HG03457 (cell line): ENCODE data around the gene HOXD9.

Source experiments
- ATAC-seq: cut with Tn5 transposase; IDR thresholded peaks from one replicate; pipeline ENCODE4 v1.9.1; 2021; ENCODE audit warnings: moderate number of reproducible peaks; ENCODE audit not compliant: unreplicated experiment

HOXD9 gene

DNA sequence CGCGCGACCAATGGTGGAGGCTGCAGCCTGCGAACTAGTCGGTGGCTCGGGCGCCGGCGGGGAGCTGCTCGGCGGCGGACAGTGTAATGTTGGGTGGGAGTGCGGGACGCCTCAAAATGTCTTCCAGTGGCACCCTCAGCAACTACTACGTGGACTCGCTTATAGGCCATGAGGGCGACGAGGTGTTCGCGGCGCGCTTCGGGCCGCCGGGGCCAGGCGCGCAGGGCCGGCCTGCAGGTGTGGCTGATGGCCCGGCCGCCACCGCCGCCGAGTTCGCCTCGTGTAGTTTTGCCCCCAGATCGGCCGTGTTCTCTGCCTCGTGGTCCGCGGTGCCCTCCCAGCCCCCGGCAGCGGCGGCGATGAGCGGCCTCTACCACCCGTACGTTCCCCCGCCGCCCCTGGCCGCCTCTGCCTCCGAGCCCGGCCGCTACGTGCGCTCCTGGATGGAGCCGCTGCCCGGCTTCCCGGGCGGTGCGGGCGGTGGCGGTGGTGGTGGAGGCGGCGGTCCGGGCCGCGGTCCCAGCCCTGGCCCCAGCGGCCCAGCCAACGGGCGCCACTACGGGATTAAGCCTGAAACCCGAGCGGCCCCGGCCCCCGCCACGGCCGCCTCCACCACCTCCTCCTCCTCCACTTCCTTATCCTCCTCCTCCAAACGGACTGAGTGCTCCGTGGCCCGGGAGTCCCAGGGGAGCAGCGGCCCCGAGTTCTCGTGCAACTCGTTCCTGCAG is at the start of gene HOXD9:
Gene HOXD9 (plus strand): TSS at position 37 of the 728 bp plus-strand sequence. CDS start 50 bp downstream, at position 87.
- ATAC-seq: no peak

DNA sequence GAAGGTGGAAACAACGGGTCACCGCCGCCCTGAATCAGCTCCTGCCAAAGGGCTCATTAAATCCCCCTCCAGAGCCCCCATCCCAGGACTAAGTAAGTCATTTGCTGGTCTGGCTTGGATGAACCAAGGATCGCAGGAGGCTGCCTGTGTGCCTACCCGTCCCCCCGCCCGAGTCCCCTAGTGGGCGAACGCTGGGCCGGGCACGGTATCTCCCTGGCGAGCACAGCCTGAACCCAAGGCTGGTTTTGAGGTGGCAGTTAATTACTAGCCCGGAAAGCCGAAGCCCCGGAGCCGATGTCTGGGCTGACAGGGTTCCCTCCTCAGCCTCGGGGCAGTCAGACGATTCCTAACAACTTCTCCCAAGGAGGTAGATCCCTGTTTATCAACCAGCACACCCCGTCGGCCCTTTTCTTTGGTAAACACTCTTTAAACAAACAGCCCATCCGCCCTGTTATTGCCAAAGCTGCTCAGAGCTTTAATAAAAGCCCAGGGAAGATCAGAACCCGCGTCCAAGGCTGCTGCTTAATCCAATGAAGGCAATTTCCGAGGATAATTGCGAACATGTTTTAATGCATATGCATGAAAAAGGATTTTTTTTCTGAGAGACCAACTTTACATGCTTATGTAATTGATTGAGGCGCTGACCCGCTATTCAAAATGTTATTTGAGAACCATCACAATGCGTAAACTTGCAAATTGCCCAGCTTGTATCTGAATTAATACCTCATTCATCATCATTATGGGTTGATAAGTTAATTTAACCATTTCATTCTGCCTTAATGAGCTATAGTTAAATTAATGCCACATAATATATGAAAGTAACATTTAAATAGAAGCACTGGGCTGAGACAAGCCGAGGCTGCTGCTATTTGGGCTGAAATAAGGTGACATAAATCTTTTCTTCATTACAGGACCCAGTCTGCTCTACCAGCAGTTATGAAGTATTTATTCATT is 49.3 kb upstream of the HOXD9 start:
- no peak for ATAC-seq

DNA sequence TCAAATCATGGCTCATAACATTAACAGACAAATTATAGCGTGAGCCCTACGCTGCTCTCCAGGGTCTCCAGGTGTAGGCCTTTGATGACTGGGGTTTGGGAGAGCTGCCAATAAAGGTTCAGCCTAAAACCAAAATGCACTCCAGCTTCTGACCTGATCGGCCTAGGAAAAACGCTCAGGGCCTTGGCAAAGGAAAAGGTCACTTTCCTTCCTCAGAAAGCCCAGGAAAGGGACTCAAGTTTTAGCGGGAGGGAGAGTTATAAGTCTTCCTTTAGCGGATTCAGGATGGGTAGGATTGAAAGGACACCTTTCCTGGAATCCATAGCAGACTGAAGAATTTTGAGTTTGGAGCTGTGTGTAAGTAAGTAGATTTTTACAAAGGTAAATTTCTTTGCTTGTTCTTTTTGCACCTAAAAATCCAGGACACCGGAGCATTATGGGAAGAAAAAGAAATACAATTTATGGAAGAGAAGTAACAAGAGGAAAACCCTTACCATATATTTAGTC is 47.5 kb upstream of the HOXD9 start:
- ATAC-seq: no peak

DNA sequence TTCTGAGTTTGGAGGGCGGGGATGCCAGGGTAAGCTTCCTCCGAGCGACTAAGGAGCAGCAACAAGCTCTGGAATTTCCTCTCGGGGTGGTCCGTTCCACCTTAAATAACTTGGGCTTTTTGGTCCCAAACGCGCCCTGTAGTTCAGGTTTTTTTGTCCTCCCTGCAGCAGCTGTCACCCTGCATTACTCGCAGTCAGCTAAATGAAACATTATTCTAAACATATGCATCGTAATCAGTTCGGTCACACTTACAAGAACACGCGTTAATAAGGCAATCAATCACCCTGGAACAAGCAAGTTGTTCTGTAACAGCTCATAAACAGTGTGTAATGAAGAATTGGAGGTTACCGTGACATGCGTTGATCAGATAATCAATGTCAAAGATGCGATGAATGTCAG is 47.0 kb upstream of the HOXD9 start:
- ATAC-seq: no peak

DNA sequence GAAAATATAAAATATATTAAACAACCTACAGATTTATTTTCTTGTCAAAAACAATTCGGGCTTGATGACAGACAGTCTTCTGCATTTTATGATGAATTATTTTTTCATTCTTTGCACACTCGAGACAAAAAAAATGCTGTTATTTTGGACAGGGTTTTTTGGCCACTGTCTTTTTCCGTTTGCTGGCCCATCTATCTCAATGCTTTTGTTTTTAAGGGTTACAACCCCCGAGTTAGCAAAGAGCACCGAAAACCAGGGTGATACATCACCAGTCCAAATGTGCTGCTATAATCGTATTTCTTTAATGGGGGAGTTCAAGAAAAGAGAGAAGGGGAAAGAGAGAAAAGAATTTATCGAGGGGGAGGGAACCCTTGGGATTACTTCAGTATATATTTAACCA is 46.5 kb upstream of the HOXD9 start:
- no peak for ATAC-seq

DNA sequence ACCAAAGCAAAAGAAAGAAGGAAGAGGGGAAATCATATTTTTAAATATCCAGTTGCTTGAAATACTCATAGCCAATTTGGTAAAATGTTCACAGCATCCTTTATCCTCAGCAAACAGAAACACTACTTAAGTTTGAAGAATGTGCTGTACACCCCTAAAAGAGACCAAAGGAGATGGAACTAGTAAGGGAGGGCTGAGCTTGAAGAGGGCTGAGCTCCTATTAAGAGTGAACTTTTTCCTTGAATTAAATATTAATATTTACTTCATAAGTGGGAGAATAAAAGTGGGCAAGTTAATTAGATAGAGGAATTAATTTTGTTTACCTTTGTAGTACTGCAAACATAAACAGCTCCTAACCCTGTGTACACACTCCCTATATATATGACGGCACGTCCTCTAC is 45.7 kb upstream of the HOXD9 start:
- ATAC-seq: no peak

DNA sequence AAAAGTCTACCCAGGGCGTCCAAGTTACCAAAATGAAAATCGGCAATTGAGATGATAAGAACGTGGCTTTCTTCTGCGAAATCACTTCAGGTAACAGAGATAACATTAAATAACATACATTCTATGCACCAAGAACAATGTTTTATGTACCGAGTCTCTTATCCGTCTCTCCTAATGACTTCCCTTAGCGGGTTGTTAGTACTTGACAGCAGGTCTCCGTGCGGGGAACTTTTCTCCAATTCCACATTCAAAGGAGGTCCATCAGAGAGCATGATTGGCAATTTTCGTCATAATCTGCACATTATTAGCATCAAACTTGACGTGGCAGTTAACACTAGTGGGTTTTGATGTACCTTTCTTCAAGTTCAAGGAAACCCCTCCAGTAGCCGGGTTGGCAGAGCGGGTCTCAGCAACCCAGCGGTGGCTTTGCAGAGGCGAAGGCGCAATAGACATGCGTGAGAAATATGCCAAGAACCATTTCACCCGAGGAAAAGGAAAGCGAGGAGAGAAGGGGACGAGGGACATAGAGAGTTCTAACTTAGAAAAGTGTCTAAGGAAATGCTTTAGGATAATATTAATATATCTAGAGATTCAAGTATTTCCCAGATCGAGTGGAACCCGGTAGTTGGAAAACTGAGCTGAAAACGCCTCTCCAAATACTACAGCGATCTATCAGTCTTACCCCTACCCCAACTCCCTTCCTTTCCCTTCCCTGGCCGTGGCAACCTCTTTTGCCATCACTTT is 43.8 kb upstream of the HOXD9 start:
- ATAC-seq: no peak

DNA sequence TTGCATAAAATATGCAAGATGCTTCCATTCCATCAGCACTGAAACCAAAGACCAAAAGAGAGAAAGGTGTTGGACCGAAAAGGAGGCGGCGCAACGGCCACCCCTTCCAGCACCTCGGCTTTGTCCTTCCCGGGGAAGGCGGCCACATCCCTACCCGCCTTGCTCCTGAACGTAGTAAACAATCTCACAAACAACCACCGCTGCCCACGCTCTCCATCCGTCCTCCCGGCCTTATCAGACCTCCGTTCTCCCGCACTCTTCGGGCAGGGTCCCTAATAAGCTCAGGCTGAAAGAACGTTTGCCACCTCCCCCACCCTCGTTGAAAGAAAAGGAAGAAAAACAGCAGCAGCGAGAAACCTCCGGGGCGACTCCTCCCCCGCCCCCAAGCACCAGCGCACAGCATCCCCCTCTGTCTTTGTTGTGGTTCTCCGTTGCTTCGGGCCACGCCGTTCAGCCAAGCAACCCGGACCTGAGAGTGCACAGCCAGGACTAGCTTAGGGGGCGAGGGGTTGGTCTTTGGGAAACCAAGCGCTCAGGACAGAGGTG is 43.2 kb upstream of the HOXD9 start:
- no peak for ATAC-seq

DNA sequence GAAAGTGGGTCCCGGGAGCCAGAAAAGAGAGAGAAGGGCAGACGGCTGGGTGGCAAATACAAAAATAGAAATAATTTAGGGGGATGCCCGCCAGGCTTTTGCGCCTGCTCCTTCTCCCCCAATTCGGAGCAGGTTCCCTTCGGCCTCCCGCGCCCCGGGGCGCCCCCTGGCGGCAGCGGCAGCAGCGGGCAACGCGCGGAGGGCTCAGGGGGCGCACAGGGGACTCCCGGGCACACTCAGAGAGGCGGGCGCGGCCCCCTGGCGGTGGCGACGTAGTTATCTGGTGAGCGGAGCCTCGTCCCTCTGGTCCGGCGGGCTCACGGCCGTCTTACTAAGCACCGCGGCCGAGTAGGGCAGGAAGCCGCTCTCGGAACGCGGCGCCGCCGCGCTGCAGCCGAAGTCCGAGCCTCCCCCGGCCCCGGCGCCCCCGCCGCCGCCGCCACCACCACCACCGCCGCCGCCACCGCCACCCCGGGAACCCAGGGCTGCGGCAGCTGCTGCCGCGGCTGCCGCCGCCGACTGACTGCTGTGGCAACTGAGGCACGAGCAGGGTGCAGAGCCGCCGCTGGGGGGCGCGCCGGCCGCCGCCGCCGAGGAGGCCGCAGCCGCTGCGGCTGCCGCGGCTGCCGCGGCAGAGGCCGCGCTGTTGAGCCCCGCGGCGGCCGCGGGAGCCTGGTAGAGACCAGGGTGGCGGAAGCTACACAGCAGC is 42.5 kb upstream of the HOXD9 start:
- no peak for ATAC-seq

DNA sequence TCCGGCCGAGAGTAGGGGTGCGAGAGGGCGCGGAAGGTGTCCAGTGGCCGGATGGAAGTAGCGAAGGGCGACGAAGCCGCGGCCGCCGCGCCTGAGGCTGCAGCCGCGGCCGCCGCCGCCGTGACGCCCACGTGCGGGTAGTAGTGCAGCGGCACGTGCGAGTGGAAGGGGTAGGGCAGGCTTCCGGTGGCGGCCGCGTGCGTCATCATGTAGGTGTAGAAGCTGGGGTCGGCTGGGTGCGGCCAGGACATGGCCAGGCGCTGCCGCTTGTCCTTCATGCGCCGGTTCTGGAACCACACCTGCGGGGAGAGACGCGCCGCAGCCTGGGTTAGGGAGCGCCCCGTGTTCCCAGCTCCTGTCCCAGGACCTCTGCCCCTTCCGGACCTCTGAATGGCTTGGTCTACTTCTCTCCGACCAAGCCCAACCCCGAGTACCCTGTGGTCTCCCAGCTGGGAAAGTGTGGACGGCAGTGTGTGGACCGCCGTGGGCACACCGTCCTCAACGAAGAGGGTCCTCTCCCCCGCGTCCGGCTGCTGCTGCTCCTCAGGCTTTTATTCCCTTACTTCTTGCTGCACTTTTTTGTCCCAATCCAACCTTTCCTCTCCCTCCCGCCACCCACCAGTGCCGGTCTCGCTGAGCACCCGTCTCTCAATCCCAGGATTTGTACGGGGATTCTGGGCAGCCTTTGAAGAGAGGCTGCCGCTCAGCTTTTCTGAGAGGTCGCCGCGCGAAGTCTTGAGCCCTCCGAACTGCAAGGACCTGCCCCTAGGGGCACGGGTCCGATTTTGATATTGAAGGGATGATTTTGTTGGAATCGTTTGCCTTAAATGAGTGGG is 41.8 kb upstream of the HOXD9 start:
- no peak for ATAC-seq

DNA sequence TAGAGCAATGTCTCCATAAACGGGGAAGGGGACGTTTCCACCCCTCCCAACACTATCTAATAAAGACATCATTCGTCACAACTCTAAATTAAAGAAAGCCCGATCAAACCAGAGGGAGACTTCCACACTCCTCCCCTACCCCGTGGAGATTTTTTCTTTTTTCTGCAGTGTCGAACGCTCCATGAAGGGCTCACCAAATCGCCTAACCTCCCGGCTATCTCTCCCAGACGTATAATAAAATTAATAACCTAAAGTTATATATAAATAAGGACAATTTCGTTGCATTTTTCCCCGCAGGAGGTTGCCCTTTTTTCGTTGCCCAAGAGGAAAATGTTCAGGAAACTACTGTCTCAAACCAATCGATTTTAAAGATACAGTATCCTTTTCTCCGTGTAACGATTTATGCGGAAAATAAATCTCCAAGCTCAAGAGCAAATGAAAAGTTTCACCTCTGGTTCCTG is 41.1 kb upstream of the HOXD9 start:
- ATAC-seq: no peak

DNA sequence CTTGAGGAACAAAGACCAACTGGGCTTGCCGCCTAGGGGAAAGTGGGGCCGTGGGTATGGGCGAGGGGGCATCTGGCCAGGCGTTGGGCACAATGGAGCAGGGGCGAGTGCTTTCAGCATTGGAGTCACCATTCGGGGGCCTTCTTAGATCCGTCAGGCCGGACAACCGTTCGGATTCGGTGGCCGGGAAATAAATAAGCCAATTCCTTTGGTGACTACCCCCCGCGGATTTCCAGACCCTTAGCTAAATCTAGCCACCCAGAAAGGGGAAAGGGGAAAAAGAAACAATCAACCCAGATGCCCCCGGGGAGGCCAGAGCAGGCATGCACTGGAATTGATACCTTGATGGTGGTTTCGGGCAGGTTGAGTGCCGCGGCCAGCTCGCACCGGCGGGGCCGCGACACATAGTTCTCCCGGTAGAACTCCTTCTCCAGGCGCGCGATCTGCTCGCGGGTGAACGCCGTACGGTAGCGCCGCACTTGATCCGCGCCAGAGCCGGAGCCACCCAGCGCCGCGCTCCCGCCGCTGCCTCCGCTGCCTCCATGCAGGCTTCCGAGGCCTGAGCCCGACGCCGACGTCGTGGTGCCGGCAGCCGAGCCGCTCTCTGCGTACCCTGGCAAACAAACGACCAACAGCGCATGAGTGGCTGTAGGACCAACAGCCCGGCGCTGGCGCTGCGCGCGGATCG is 40.5 kb upstream of the HOXD9 start:
- no peak for ATAC-seq

DNA sequence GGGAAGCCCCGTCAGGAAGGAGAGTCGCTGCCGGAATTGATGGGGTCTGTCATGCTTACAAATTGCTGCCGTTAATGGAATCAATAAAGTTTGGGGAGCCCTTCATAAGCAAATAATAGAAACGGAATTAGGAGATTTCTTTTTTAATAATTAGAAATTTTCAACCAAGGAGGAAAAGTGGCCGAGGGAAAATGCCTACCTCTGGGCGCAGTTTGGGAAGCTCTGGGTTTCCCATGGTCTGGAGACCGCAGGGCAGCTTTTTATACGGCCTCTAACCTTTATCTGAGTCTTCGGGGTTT is 40.0 kb upstream of the HOXD9 start:
- no peak for ATAC-seq

DNA sequence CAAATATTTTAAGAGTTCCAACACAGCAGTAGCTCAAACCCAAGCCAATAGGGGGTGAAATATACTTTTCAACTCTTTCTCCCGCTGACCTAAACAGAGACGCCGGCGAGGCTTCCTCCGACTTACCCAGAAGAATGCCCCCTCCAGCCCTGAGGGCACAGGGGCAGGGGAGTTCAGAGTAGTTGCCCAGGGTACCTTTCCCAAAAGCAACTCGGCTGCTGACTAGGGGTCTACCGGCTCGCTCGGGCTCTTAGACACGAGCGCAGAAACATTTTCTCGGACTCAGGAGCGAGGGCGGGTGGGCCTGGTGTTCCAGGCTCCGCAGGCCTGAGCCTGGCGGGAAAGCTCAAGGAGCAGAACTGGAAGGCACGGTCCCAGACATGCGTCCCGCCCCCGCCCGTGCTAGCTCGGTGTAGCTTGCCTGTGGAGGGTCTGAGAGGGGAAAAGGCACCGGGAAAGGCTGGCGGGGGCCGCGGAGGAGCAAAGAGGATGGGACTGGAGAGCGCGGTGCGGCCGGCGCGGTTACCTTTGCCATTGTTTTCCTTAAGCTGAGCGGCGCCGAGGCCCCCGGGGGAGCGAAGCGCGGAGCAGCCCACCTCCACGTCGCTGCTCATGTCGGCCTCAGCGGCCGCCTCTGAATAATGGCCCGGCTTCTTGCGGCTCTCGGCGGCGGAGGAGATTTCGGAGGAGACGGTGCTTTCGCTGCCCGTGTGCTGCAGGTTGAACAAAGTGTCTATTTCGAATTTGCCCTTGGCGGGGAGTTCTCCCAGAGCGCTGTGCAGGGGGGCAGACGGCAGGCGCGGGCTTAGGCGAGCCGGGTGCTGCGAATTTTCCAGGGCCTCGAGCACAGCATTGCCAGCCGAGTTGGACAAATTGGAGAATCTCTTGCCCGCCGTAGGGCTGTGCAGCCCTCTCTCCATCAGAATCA is 39.4 kb upstream of the HOXD9 start:
- no peak for ATAC-seq

DNA sequence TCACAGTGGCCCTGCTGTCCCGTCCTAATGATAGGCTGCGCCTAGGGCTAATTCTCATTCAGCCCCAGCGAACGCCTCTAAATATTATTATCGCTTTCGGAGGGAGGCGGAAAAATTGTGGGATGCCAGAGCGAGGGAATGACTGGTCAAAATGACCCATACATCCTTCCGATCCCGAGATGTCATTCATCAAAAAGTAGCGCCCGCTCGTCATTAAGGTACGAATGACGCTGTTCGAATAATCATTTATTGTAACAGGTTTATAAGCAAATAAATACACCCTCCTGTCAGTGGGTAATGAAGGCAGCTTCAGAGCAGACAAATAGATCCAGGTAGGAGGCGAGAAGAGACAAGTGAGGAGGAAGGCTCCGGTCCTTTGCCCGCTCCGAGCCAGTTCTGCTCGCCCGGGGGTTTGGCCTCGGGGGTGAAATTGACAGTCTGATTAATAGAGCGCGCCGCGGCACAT is 38.7 kb upstream of the HOXD9 start, which contains the start of gene EVX2:
Gene EVX2 (minus strand): TSS at position 167 of the 466 bp plus-strand sequence. CDS start 186 bp downstream, outside the sequence.
- ATAC-seq: no peak

DNA sequence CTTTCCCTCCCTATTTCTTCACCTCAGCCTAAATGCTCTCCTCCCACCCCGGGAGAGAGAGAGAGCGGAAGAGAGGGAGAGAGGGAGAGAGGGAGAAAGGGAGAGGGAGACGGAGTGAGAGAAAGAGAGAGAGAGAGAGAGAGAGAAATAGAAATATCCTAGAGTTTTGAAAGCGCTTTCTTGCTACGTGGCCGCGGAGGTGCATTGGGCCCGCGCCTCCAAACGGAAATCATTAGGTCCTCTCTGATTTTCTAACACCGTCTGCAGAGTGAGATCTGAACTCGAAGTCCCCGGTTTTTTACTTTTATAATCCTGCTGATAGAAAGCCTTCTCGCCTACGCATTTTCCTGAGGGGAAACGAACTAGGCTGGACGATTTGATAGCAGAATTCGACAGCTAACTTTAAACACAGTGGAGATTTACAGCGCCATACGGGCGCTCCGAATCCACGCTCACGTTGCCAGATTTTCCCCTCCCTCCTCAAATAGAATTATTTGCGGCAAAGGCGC is 37.9 kb upstream of the HOXD9 start:
- ATAC-seq: no peak

DNA sequence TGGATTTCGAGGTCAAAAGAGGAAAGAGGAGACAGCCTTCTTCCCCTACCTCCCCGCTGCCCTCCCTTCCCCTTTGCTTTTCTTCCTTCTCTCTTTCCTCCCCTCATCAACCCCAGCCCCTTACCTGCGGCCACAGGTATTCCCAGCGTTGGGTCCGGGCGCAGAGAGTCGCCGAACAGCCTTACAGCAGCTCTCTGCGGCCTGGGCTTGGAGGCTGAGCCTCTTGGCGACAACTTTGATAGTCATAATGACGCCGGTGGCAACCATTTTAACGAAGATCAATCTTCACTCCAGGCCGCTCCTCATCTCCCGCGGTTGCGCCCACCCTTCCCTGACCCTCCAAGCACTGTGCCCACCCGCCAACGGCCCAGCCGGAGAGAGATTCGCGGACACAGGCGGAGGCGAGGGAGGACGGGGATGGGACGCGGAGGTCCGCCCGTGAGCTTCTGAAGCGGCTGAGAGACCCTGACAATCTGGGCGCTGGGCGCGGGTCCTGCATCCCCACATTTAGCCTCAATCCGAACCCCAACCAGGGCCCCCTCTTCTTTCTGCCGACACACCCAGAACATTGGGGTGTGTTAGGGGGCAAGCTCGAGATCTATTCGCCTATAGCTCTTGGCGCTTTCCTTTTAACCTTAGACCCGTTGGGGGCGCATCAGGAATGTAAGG is 37.3 kb upstream of the HOXD9 start:
- ATAC-seq: no peak
